NCI-H524 (cell line): Measurements from ENCODE around the gene HELB.

Experiments
- DNase-seq, 2 experiments: peaks; one replicate each; lab custom pipeline; 2025; lab: John Stamatoyannopoulos, UW

The HELB gene

DNA sequence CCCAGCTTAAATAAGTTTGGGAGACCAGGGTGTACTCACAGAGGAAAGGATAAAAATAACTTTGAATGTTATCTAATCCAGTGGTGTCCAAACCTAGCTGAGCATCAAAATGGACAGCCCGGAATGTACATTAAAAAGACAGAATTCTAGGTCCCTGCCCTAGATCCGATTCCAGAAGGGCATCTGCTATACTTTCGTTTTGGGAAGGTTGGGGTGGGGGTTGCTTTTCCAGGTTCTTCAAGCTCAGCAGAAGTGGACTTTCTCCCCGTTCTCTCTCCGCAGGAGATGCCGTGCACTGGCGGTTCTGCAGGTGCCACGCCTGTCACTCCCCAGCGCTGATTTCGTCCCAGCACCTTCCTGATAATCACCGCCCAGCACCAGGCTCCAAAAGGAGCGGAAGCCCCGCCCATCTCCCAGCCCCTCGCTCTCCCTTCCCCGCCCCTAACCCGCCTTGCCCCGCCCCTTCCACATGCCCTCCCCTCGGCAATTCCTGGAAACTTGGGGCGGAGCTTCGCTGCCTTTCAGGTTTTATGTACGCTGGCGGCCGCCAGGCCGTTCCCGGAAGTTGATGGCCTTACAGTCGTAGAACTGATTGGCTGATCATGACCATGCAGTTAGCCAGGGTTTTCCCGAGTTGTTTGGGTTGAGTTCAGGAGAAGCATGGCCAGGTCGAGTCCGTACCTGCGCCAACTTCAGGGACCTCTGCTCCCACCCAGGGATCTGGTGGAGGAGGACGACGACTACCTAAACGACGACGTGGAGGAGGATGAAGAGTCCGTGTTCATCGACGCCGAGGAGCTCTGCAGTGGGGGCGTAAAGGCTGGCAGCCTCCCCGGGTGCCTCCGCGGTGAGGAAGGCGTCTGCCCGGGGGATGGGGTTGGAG, at the start of gene HELB:
Gene HELB, plus strand, starts transcription at position 550 of the 883 bp plus-strand sequence. Its CDS starts 111 bp downstream, at position 661.
- DNase-seq = peak; percentile 93 to 97

DNA sequence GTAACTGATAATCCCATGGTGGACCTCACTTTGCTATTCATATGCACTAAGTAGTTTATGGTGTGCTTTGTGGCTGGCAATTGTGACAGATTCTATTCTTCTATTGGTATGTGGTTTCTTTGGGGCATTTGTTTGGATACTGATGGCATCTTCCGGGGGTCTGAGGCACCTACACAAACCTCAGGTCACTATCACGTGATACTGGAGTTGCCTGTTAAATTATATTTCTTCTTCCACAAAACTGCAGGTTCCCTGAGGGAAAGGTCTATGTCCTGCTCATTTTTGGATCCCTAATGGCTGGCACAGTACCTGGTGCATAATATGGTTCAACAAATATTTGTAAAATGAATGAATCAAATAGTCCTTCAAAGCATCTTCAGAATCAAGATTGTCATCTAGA, 49.5 kb upstream of the HELB start:
- DNase-seq = no peak

DNA sequence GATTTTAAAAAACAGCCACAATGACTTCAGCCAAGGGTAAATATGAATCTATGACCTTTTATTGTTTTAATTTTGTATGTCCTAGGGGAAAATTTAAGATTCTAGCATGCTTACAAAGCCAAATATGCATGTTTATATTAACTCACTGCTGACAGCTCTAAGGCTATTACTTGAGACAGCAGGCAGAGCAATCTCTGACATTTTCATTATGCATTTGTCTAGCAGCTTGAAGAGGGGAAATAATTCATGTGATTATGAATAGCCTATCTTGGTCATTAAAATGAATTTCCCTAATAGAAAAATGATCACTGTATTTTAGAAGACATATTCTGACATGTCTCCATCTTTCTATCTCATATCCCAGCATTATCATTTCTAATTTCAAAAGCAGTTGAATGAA, 46.6 kb upstream of the HELB start:
- no peak for DNase-seq

- DNase-seq = no peak
Measured at GRCh38 chr12:66258011-66258410, 44.3 kb upstream of the HELB start.

- DNase-seq = no peak
Measured at GRCh38 chr12:66262737-66263136, 39.6 kb upstream of the HELB start.

- no peak for DNase-seq
Measured at GRCh38 chr12:66268562-66268961, 33.7 kb upstream of the HELB start.

DNA sequence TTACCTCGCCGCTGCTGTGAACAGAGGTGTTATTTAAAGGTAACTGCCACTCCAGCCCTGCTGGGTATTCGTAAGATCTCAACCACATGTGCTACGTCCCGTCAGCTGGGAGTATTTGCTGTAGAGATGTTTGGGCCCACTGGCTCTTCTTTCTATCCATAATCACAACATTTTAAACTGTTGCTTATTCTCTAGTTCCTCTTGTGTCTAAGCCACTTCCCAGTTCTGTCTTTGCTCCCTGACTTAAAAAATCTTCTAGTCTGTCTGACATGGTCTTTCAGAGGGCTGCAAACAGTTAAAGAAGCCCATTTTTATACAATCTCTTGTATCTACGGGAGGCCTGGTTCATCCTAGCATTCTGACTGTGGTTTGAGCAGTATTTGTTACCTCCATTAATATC, 33.2 kb upstream of the HELB start:
- no peak for DNase-seq

DNA sequence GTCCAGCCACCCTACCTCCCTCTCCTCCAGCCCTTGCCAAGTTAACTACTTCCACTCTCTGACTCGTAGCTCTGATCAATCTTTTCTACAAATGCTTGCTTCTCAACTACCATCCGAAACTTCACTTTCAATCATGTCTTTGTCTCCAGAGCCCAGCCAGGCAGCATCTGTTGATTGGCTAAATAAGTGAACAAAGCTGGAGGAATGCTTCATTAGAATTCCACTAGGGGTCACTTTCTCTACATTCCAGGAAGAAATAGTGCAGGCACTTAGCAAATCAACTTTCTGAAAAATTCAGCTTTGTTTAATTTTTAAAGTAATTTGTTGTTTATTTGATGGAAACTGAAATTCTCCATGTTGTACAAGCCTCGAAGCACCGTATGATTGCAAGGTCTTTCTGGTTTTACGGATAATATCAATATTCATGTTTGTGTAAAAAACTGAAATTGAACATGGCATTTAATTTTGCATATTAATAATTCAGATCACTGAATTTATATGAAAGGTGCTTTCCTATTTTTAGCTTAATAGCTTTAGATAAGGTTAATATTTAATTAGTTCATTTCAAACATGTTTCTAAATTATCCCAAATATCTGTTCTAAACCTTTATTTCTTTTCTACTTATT, 32.4 kb upstream of the HELB start:
- DNase-seq = peak in 1 of 2 experiments; percentile 47

GRCh38 chr12:66270613-66271012, 31.7 kb upstream of the HELB start:
- no peak for DNase-seq

DNA sequence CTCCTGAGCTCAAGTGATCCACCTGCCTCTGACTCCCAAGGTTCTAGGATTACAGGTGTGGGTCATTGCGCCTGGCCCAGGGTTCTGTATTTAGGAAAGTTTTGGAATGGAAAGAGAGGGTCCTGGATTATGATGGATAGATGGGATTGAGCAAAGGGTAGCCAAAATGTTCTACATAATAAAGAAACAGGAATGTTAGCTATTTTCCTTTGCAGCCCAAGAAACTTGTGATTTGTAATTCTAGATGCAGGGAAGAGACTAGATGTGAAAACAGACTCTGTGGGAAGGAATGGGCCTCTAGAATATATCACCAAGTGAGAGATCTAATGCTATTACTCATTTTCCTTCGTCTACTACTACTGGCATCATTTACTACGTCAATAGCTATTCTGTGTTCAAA, 29.6 kb upstream of the HELB start:
- DNase-seq = no peak

DNA sequence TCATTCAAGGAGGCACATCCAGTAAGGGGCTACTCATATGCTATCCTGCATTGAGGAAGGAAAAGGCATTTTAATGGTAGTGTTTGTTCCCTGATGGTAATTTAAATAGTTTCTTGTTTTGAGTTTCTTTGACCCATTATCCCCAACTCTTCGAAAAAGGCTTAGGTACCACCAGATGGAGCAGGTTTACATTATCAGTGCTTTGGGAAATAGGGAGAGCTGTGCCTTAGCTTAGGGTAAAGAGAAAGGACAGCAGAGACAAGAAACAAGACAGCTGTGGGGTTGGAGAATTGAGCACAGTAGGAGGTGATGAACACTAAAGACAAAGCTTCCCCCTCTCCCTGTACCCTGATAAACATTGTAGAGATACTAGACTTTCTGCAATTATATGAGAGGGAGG, 29.1 kb upstream of the HELB start:
- no peak for DNase-seq

DNA sequence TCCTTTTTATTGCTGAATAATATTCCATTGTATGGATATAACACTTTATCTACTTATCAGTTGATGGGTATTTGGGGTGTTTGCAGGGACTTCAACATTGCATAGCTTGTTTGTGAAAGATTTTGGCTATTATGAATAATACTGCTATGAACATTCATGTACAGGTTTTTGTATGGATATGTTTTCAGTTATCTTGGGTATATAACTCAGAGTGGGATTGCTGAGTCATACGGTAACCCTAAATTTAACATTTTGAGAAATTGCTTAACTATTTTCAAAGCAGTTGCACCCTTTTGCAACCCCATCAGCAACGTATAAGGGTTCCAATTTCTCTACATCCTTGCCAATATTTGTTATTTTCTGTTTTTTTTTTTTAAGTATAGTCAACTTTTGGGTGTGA, 27.3 kb upstream of the HELB start:
- no peak for DNase-seq

DNA sequence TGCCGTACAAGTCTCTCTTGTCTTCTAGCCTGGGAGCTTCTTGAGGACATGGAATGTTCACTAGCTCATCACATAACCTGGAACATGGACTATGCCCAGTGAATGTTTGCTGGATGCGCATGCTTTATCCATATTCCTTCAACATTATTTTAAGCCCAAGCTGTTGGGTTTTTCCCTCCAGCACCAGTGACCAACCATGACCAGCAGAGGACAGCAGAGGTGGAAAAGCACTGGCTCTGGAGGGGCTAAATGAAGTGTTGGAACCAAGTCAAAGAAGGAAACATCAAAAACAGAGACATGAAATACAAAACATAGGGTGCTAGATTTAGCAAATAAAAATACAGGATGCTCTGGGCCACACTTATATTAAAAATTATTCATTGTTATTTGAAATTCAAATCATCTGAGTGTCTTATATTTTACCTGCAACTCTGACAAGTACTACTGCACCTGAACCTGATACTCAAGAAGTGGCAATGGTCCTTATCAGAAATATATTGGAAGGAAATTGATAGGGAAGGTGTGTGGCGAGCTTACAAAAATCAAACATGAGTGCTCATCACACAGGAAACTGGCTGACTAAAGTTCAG, 23.1 kb upstream of the HELB start:
- DNase-seq = peak in 1 of 2 experiments; percentile 20

DNA sequence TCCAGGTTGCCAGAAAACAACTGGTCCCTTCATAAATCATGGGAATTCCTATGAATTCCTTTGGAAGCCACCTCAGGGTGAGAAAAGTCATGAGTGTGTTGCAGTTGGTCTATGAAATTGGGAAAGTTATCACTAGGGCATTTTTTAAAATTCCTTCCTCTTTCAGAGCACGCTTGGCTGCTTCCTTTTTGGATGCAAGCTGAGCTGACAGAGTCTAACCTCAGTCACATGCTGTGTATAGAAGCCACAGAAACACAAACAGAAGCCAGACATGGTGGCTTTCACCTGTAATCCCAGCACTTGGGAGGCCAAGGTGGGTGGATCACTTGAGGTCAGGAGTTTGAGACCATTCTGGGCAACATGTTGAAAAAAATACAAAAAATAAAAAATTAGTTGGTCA, 21.7 kb upstream of the HELB start:
- no peak for DNase-seq

DNA sequence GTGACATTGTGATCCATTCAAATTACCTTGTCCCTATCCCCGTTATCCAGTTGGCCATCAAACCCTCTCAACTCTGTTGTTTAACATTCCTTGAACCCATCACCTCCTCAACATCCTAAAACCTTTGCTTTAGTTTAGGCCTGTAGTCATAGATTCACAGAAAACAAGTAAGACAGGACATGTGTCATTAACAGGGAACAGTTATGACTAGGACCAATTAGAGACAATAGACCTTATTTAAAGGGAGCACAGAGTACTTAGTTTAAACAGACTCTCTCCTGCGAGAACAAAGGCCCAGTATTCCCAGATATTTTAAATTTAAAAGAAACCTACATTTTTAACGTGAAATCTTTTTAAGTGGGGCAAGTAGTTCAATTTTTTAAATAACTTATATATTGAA, 20.0 kb upstream of the HELB start:
- DNase-seq = no peak

DNA sequence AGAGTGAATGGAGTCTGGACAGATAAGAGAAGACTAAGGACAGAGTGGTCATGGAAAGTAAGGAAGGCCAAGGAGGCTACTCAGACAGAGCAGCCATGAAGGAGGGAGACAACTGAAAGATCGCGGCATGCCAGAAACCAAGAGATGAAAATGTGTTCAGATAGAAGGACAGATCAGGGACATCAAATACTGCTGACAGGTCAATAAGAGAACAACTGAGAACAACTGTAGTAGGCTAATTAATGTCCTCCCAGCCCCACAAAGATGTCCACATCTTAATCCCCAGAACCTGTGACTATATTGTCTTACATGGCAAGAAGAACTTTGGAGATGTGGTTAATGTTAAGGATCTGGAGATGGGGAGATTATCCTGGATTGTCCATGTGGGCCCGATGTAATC, 15.0 kb upstream of the HELB start:
- no peak for DNase-seq

GRCh38 chr12:66288121-66288520, 14.2 kb upstream of the HELB start:
- DNase-seq = no peak

DNA sequence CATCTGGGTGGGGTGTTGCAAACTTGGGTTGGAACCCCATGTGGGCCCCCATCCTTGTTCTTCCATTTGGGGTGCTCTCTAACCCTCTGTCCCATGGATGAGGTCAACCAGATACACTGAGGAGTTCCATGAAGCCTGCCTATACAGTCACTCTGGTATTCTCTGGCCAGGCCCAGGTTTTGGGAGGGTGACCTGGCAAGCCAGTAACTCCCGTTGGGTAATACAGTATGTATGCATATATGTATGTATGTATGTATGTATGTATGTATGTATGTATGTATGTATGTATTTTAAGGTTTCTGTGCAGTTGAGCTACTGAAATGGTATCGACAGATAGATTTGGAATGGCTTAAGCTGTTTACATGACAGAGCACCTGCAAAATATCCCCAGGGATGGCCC, 12.8 kb upstream of the HELB start:
- no peak for DNase-seq

DNA sequence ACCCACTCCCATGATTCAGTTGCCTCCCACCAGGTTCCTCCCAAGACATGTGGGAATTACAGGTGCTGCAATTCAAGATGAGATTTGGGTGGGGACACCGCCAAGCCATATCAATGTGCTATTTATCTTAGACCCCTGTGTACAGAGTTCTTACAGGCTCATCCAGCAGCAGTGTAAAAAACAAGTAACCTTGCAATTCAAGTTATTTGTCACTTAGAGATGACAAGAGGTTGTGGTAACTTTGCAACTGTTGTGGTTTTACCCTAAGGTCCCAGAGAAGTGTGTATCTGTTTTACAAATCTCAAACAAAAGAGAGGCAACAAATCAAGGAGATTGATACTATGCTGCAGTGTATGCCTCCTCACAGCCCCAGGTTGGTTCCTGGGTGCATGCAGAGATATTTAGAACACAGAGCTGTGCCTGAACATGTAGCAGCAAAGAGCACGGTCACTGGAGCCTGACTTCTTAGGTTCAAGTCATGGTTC, 11.5 kb upstream of the HELB start:
- DNase-seq = no peak

DNA sequence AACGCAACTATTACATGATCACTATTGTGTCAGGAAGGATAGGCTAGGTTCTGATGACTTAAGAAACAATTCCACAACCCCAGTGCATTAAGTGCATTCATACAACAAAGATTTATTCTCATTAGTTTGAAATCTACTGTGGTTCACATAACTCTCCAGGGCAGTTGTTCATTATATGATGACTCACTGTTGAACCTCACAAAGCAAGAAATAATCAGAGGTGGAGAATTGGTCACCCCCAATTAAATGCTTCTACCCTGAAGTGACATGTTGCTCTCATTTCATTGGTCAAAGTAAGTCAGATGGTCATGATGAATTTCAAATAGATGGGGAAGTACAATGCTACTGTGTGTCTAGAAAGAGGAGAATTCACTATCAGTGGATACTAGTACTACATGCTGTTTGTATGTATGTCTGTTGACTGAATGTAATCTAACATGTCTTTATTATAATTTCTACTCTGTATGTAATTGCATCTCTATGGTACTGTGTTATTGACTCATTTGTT, 6.1 kb upstream of the HELB start:
- DNase-seq = no peak

DNA sequence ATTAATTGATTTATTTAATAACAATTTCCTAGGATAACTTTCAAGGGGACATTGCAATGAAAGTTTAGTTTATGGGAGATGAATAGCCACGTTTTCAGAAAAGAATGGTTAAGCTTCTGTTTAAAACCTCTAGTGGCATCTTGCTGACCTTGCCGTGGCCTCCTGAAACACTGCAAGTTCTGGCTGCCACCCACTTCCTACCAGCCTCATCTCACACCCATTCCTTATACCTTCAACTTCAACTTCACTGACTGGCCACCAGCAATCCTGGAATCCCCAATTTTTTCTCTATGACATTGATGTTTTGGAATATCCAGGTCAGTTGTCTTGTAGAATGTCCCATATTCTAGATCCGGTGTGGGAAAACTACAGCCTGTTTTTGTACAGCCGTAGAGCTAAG, 5.2 kb upstream of the HELB start:
- no peak for DNase-seq

DNA sequence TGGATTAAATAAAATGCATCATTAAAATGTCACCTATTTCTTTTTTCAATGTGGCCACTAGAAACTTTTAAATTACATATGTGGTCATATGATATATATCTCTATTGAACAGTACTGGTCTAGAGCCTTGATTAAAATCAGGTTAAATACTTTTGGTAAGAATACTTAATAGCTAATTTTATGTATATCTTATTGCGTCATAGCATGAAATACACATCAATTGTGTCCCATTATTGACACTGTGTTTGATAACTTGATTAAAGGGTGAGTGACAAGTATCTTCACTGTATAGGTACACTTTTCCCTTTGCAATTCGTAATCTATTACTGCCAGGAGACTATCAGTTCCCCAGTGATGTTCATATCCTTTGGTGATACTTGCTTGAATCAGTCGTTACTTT, 4.4 kb upstream of the HELB start:
- DNase-seq = no peak

GRCh38 chr12:66302827-66303169, 505 bp downstream of the HELB start:
- no peak for DNase-seq
